Right renal pelvis (tissue), 4 donors: ENCODE data around the gene ZIC1. TPM values are rescaled to one million over a fixed set of nuclear protein-coding genes. Genes with fewer than 3 reads are reported as not detected.

Source experiments
- DNase-seq, 4 donors: peaks; one replicate each; pipeline ENCODE4 v3.0.0-alpha.2; 2013; ENCODE audit warnings: low read depth in 4 of 4, low spot score in 3 of 4, missing footprints in 1 of 4
- polyA plus RNA-seq, 4 donors: library from polyadenylated mRNA; unstranded; fragments of 120-200 nt; gene quantifications; one replicate each; pipeline ENCODE4 v1.2.1, GENCODE V29; 2013; ENCODE audit not compliant: insufficient read length in 4 of 4

ZIC1 gene
- polyA plus RNA-seq, 4 donors, result 0.03 to 0.95 (median 0.52) TPM

GRCh38 chr3:147407498-147408187 is 1.5 kb upstream of the ZIC1 start:
- DNase-seq, result no peak

DNA sequence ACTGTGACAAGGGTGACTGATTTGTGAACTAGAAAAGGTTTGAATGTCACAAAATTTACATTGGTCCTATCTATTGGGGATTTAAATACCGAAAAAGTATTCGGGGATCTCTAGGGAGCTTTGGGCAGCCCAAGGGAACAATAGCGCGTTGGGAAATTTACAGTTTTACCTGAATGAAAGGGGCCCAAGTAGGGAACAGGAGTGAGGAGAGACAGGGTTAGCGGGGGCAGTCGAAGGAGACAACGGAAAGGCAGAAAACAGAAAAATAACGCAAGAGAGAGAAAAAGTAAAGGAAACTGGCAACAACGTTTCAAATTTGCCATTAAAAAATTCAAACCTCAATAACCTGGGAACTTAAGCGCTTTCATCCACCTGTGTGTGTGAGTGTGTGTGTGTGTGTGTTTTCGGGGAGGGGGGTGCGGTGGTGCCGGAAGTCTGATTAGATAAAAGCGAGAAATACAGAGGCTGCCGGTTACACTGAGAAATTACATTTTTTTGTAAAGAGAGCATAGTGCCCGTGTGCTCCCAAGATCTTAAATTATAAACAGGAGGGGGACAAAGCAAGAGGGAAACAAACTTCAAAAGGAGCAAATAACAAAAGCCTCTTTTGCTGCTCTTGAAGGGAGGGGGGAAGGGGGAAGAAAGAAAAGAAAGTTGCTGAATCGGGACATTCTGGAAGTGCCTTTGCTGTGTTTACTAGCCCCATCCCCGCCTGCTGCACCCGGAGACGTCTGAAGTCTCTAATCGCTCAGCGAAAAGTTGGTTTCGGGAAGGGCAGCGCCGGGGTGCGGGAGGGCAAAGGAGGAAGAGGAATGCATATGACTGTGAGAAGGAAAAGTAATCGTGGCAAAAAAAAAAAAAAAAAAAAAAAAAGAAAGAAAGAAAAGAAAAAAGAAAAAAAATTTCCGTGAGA is 721 bp upstream of the ZIC1 start:
- DNase-seq, result no peak

GRCh38 chr3:147410116-147410525 is 956 bp downstream of the ZIC1 start:
- no peak for DNase-seq

GRCh38 chr3:147410526-147411237 is 1.5 kb downstream of the ZIC1 start:
- no peak for DNase-seq

DNA sequence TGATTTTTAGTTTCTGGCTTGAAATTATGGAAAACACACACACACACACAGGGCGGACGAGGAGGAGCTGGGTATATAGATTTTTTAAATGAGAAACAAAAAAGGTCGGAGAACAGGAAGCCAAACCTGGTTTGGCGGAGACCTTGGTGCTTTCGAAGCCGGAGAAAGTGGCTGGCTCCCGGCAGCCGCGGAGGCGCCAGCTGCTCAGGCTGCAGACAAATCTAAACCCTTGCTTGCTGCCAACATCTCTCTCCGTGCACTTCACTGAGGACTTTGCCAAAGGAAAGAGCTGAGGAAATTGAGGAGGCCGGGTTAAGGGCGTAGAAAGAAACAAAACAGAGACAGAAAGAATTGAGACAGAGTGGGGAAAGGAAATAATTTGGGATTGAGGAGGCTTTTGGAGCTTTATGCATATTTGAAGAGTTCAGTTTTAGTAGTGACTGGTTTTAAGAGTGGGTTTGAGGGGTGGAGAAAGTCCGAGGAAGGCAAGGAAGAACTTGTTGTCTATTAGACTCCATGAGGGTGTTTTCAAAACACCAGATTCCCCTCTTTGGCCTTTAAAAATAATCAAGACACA is 2.2 kb downstream of the ZIC1 start:
- no peak for DNase-seq

- DNase-seq, result no peak
Observed at GRCh38 chr3:147411815-147412241, 2.7 kb downstream of the ZIC1 start.

DNA sequence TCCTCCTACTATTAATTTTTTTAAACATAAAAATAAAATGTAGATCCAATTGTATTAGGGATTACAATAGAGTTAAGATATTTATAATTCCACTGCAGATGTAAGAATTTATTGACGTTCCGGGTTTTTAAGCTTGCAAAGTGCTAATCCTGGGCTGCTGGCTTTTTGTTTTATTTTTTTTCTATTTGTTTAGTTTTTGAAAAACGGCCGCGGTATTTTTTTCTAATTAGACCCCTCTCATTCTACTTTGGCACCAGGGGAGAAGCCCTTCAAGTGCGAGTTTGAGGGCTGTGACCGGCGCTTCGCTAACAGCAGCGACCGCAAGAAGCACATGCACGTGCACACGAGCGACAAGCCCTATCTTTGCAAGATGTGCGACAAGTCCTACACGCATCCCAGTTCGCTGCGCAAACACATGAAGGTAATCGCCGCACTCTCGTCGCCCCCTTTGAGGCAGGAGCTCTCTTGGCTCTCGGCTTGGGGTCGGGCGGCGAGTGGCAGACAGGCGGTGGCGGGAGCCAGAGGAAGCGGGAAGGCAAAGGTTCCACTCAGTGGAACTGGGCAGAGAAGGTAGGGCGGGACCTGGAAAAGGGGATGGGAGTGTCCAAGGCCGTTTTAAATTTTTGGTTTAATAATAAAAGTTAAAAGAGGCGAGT is 3.2 kb downstream of the ZIC1 start:
- DNase-seq, result no peak

GRCh38 chr3:147412917-147413685 is 3.9 kb downstream of the ZIC1 start:
- DNase-seq, result no peak

DNA sequence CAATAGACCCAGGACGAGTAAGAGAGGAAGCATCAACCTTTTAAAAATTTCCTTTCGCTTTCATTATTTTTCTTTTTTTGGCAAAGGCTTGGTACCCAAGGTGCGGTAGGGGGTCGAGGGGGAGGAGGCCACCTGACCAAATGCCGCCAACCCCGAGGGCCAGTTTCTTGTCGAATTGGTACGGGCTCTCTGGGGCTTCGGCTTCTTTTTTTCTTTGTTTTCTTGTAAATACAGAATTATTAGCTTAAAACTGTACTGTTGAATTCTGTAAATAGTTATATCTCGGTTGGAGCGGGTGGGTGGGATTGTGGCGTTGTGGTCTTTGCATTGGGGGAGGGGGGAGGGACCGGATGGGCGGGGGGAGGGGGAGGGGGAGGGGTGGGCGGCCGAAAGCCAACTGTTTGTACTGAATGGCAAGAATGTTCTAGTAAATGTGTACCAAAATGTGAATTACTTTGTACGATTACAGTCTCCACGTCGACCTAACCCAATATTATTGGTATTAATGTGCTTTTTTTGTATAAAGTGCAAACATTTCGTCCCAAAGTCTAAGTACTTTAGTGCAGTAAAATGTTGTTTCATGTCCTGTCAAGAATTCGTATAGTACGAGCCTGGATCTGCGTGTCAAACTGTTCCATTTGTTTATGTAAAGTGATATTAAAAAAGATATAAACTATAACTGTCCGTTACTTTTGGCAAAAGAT is 4.7 kb downstream of the ZIC1 start:
- DNase-seq, result no peak

- no peak for DNase-seq
Observed at GRCh38 chr3:147414390-147415138, 5.4 kb downstream of the ZIC1 start.

GRCh38 chr3:147415286-147415685 is 6.1 kb downstream of the ZIC1 start:
- no peak for DNase-seq

DNA sequence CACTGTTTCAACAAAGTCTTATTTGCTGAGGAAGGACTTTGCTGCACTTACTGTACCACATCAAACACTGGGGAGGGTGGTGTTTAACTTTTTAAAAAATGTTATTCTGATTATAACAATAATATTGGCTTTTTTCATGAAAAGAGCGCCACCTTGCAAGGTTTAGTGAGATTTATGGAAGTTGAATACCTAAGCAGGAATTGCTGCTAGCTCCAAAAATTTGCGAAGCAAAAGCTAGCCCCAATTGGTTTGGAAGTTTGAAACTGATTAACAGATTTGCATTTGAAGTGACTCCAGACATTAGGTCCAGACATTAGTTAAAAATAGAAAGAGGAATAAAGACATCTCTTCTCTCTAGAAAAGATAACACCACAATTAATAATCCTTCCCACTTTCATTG is 6.7 kb downstream of the ZIC1 start:
- no peak for DNase-seq

- DNase-seq, result no peak
Observed at GRCh38 chr3:147416931-147417330, 7.8 kb downstream of the ZIC1 start.

DNA sequence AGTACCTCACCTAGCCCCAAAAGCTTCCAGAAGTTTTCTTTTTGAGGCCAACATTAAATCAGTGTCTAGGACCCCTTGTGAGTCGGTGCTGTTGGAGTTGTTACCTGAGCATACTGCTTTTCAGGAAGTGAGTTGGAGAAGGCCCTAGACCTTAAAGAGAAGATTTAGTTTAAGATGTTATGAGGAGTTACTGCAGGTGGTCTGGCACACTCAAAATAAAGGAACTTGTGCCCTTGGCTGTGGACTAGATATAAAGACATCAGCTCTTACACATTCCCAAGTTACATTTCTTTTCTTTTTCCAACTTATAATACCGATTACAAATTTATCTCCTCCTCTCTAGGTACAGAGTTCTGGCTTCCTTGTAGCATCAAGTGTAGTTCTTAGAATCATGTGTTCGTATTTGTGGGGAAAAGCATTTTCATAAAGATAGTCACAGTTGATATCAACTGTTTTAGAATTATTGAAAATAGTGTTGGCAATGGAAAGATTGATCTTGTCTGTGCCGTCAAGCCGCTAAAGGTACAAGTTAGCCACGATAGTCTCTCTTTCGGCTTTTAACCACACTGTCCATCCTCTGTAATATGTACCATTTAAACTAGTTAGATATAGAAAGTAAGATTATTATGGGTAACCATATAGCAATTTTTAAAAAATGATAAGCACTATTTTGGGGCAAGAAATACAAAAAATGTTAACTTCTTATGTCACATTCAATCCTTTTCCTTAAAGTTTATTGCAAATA is 8.6 kb downstream of the ZIC1 start:
- no peak for DNase-seq

GRCh38 chr3:147418371-147418781 is 9.2 kb downstream of the ZIC1 start:
- no peak for DNase-seq

- DNase-seq, result no peak
Observed at GRCh38 chr3:147418808-147419701, 9.9 kb downstream of the ZIC1 start.
